GM21381 (cell line): ENCODE results near the gene USP2.

Experiments used
- ATAC-seq: cut with Tn5 transposase; IDR thresholded peaks from one replicate; pipeline ENCODE4 v1.9.1; 2021; ENCODE audit warnings: mild to moderate bottlenecking, moderate library complexity; ENCODE audit not compliant: unreplicated experiment

The USP2 gene

DNA sequence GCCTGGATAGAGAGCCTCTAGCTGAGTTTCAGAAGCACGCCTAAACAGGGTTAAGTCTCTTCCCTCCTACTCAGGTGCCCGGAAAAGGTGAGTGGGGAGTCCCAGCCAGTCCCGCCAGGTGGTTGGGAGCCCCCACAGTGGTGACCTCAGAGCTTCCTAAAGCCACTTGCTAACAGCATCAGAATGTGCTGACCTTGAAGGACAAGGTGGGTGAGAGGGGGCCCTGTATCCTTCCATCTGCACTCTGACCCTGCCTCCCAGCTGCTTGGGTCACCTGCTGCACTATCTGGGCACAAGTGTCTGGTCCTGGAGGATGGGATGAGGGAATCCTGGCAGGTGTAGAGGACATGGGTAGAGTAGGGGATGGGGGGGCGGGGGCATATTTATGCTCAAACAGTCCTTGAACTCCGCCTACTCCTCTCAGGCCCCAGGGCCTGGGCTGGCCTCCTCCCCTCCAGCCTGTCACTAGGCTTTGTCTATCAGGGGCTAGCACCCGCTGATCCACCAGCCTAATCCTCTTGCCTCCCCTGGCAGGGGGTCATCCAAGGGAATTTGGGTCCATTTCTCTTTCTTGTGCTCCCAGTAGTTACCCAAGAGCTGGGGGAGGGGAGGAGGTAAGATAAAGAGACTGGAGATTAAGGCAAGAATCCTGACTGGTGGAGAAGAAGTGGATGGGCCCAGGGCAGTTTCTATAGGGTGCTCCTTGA, 3.4 kb downstream of the USP2 start:
- ATAC-seq, result no peak

- ATAC-seq, result no peak
Observed at GRCh38 chr11:119377112-119377901, 4.2 kb downstream of the USP2 start.

DNA sequence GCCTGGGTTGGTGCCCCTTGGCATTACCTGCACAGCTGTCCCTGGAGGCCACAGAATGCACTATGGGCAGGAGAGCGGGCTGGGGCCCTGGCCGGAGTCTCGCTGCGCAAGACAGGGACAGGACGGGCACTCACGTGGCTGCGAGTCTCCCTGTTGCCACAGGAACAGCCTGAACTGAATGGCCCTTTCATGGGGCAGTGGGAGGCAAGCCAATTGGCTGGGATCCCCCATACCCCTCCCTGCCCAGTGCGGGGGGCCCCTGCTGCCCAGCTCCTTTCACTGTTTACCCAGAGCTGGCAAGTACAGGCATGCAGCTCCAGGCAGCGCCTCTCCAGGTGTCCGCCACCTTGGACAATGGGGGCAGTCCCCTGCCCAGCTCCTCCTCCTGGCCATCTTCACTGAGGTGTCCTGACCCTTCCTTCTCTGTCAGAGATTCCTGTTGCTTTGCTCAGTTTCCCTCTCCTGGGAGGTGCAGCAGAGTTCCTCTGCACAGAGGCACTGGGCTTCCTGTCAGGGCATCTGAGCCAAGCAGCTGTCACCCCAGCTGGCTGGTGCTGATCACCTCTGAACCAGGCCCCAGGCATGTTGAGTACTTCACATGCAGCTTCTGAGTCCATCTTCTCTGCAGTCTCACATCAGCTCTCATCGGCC, 5.2 kb downstream of the USP2 start:
- ATAC-seq, result no peak

- ATAC-seq, result no peak
Observed at GRCh38 chr11:119375337-119376196, 5.9 kb downstream of the USP2 start.

DNA sequence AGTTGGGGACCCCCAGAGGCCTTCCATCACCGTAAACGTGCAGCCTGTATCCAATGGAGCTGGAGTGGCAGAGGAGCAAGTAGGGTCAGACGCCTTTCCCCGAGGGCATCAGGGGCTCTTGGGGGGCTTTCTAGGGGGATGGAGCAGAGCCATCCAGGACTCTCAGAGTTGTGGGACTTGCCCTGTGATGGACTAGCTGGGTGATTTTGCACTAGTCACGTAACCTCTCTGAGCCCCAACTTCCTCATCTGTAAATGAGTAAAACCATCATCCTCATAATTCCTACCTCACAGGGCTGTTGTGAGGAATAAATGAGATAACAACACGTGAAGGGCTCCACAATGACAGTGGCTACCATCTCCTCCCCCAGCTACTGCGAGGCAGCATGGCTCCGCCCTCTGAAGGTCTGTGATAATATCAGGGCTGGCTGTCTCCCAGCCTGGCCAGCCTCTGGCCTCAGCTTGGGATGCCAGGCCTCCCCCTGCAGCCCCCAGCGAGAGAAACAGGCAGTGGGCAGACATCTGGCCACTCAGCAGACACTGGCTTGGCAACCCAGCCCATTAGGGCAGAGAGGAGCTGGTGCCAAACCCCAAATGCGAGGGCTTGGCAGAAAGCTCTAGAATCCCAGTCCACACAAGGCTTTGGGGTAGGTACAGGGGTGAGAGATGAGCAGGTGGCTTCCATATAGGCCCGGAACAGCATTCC, 6.7 kb downstream of the USP2 start:
- no peak for ATAC-seq

DNA sequence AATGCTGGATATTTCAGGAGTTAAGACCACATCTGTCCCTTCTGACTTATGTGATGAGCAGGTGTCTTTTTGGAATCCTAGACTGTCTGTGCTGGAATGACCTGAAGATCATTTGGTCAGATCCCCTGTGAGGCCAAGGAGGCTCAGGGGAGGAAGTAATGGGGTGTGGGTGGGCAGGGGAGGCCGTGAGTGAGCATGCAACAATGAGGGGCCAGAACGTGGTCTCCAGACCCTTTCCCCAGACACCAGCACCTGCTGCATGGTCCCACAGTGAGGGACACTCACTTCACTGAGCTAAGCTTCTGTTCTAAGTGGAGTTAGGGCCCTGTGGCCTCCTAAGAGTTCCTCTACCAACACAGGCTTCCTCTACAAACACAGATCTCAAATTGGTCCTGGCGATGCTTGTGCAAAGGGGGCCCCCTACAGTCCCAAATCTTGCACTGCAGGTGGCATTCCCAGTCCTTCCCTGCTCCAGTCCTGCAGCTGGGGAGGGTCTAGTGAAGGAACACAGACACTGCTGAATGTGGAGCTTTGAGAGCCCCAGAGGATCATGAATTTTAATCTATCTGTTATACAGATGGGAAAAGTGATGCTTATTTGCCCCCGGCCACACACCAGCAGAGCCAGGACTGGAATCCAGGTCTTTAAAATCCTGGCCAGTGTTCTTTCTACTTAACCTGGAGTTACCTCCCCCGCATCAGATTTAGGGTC, 7.4 kb downstream of the USP2 start:
- ATAC-seq, result no peak

GRCh38 chr11:119373059-119373920, 8.2 kb downstream of the USP2 start:
- no peak for ATAC-seq

- ATAC-seq, result no peak
Observed at GRCh38 chr11:119372260-119373058, 9.0 kb downstream of the USP2 start.

DNA sequence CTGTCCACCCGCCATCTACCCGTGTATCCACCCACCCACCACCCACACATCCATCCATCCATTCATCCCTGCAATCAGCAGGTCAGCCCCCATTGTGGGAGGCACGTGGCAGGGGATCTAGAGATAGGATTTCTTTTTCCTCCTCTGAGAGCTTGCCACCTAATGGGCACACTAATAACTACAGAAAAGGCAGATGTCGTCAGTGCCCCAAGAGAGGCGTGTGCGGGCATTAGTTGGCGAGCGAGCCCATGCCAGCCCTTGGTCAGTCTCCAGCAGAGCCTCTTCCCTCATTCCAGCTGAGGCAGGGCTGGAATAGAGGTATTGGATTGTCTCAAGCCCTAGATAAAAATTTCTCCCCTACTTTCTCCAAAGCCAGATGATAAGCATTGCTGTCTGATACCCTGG, 9.7 kb downstream of the USP2 start:
- ATAC-seq, result no peak

DNA sequence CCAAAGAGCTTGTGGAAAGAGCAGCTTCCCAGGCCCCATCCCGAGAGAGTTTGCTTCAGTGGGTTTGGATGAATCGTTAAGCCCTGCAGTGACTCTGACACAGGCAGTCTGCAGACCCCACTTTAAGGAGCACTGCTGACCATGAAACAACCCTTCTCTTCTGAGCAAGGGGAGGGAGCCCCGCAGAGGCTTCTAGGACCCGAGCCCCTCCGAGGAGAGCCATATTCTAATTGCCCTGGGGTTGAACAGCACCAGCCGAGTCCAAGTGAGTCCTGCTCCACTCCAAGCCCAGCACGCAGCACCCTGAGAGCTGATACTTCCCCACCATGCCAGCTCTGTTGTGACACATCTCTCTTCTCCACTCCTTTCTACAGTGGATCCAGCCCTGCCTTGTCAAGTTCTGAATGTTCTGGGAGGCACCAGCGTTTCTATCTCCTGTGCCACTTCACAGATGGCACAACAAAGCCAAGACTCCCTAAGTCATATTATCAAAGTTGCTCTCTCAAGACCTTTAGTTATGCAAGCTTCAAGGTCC, 10.4 kb downstream of the USP2 start:
- no peak for ATAC-seq

DNA sequence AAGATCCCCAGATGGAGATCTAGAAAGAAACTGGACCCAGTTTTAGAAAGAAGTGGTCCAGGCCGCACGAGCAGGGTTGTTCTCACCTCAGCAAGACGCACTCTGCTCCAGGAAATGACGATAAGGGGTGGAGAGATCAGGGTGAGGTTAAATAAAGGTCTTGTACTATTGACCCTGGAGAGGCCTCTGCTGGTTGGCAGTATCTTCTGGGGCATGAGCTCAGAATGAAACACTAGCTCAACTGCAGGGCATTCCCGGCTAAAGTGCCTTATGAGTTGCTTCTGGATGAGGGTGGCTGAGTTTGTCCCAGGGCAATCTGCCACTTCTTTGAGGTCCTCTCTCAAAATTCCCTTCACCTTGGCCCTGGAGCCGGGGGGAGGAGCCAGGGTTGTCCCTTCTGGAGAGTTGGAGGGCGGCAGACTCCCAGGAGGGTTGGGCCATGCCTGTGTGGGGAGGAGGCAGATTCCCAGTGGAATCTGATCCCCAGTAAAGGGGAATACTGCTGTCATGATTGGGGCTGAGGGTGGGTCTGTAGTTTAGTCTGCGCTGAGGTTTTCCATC, 10.9 kb downstream of the USP2 start:
- ATAC-seq, result no peak

GRCh38 chr11:119369132-119369925, 12.2 kb downstream of the USP2 start:
- no peak for ATAC-seq

DNA sequence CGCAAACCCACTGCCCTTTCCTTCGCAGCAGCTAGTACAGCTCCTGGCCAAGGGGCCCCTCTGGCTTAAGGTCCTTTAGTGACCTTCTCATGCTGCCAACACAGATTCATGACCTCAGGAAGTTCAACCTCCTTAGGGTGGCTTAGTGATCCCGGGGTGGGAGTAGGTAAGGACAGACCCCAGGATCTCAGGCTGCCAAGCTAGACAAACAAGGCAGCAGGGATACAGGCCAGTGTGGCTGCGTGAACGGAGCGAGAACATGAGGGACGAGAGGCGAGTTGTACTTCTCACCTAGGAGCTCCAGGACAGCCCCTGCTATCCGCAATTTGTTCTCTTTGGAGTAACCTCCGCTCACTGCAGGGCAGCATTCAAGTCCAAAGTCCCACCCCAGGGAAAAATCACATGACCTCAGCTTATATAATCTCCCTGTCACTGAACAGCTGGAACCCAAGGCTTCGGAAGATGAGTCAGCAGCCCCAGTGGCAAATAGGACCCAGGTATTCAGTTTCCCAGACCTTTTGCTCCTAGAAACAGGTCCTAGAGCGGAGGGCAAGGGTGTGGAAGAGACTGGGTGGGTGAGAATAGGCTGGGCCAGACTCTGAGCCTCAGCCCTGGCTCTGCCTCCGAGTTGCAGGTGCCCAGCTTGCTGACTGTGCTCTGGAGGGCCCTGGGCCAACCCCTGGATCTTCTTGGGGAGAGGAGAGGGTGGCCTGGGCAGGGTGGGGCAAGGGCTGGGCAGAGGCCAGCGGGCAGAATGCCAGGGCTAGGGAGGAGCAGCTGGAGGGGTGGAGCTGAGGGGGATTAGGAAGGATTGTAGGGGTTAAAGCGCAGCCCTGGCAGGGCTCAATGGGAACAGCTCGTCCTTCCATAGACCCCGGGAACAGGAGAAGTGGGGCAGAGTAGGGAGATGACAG, 13.1 kb downstream of the USP2 start:
- ATAC-seq, result no peak

DNA sequence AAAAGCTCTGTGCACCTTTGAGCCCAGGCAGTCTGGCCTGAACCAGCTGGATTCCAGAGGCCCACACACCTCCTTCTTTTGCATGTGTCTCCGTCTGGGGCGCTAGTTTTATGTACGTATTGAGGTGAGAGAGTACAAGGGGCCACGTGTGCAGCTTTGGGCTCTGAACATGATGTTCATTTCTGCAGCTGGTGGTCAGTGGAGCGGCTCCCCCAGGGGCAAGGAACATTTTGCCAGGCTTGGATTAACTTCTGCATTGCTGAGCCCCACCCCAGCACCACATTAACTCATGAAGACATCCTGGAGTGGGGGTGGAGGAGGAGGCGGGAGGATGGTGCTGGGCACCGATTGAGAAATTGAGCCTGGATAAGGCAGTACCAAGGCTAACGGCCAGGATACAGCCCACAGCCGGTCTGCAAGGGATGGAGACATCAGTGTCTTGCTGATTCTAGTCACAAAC, 13.8 kb downstream of the USP2 start:
- ATAC-seq, result no peak
